CD4-positive, alpha-beta T cell (primary cell): ENCODE measurements around the gene H6PD. TPM values are rescaled to one million over a fixed set of nuclear protein-coding genes. Genes with fewer than 3 reads are reported as not detected.

Experiments used
- ATAC-seq: fragments of 200-7000 bp; cut with Tn5 transposase; one replicate; pipeline ENCODE4 v1.10.0; 2022; ENCODE audit warnings: mild to moderate bottlenecking; ENCODE audit not compliant: poor library complexity
- CTCF ChIA-PET: fragments of 350-600 bp; sonication (Branson Sonifier 250); formaldehyde crosslinking; loops from one replicate; lab custom pipeline; 2021; ENCODE audit warnings: antibody characterized with exemption, inconsistent platforms; lab: Charles Lee
- POLR2A ChIA-PET: fragments of 350-600 bp; sonication (Branson Sonifier 250); formaldehyde crosslinking; loops from one replicate; lab custom pipeline; 2021; ENCODE audit warnings: antibody characterized with exemption, inconsistent platforms; lab: Charles Lee
- DNase-seq, 14 experiments: peaks; one replicate each; pipeline ENCODE4 v3.0.0-alpha.2; 2013 to 2020; ENCODE audit warnings: mixed read lengths in 2 of 14
- H3K27ac ChIP-seq, 2 donors: one replicate each; pipeline versions ENCODE4 v1.5.1 to v1.7.0; 2013; ENCODE audit warnings: low read length in 2 of 2, low read depth in 1 of 2, mild to moderate bottlenecking in 1 of 2
- H3K27me3 ChIP-seq, 2 experiments: 1 replicate in 1 of 2; 2 replicates in 1 of 2; pipeline versions ENCODE4 v1.6.1 to v1.7.0; 2013; ENCODE audit warnings: low read length in 2 of 2, control low read depth in 1 of 2, mild to moderate bottlenecking in 1 of 2, moderate library complexity in 1 of 2; ENCODE audit not compliant: insufficient read depth in 2 of 2, control insufficient read depth in 1 of 2
- H3K36me3 ChIP-seq: one replicate; pipeline ENCODE4 v1.6.1; 2013; ENCODE audit warnings: low read length, control low read depth; ENCODE audit not compliant: insufficient read depth
- H3K4me1 ChIP-seq: one replicate; pipeline ENCODE4 v1.6.1; 2013; ENCODE audit warnings: low read length, control low read depth; ENCODE audit not compliant: insufficient read depth
- H3K4me3 ChIP-seq: one replicate; pipeline ENCODE4 v1.5.1; 2013; ENCODE audit warnings: mild to moderate bottlenecking, low read length, moderate library complexity
- H3K9me3 ChIP-seq, 2 experiments: 1 replicate in 1 of 2; 2 replicates in 1 of 2; pipeline versions ENCODE4 v1.6.1 to v1.7.0; 2013; ENCODE audit warnings: low read length in 2 of 2, mild to moderate bottlenecking in 2 of 2, control low read depth in 1 of 2, moderate library complexity in 1 of 2; ENCODE audit not compliant: control insufficient read depth in 1 of 2, insufficient read depth in 1 of 2
- H3K27ac Mint-ChIP-seq: one replicate; pipeline ENCODE4 v1.8.0; 2020; ENCODE audit warnings: mixed read lengths
- H3K27me3 Mint-ChIP-seq: one replicate; pipeline ENCODE4 v1.8.0; 2021; ENCODE audit warnings: mixed read lengths
- H3K36me3 Mint-ChIP-seq: one replicate; pipeline ENCODE4 v1.8.0; 2021; ENCODE audit warnings: low read depth, mixed read lengths
- H3K4me1 Mint-ChIP-seq: one replicate; pipeline ENCODE4 v1.8.0; 2021; ENCODE audit warnings: low read depth, mixed read lengths
- H3K4me3 Mint-ChIP-seq: one replicate; pipeline ENCODE4 v1.8.0; 2020; ENCODE audit warnings: mild to moderate bottlenecking, mixed read lengths
- H3K9me3 Mint-ChIP-seq: one replicate; pipeline ENCODE4 v1.8.0; 2020; ENCODE audit warnings: mixed read lengths
- intact Hi-C, 2 experiments: fragments of 100-400 bp; cut with DNase I in 1 of 2; cut with micrococcal nuclease in 1 of 2; formaldehyde crosslinking; loops; one replicate each; pipeline versions ENCODE4 v1.15.1 to v1.9.0; 2023 to 2025; cut with DNase I, micrococcal nuclease
- total RNA-seq, 174 experiments: library from RNA in 2 of 174; stranded (reverse) in 2 of 174; gene quantifications; one replicate each; pipeline ENCODE4 v1.2.3 and lab custom pipeline; 2021 to 2026
- TF ChIP-seq, protein P1 (sequence below): fragments of 200-600 bp; IDR thresholded peaks from one replicate; pipeline ENCODE4 v1.8.0; 2022; ENCODE audit warnings: antibody characterized with exemption, mild to moderate bottlenecking

The H6PD gene
- total RNA-seq, 2 experiments from 2014 or later, result 13.6 to 13.9 TPM

DNA sequence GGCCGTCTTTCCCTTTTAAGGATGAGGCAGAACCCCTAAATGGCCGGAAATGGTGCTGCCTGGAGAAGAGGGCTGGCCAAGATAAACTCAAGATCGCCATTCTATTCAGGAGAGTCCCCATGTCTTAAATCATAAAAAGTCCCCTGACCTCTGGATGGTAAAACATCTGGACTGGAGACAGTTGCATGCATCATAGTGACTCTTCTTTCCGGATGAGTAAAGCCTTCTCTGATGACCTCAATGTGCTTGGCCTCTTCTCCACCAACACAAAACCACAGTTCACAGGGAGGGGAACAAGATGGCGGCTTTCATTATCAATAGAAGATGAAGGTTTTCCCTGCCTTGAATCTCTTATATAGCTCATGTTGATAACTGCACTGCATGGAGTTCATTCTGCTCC is 27.5 kb upstream of the H6PD start:
- peaks cover 16% of the 10 kb centered on the region for H3K4me1 Mint-ChIP-seq
- ChIA-PET CTCF (interaction anchor here (1.1 kb wide), 1 partner anchor 11 kb away, joined by 4 read pairs; no protein-coding TSS in a partner anchor), POLR2A (no interaction called here)
- TF ChIP-seq, protein P1, sequence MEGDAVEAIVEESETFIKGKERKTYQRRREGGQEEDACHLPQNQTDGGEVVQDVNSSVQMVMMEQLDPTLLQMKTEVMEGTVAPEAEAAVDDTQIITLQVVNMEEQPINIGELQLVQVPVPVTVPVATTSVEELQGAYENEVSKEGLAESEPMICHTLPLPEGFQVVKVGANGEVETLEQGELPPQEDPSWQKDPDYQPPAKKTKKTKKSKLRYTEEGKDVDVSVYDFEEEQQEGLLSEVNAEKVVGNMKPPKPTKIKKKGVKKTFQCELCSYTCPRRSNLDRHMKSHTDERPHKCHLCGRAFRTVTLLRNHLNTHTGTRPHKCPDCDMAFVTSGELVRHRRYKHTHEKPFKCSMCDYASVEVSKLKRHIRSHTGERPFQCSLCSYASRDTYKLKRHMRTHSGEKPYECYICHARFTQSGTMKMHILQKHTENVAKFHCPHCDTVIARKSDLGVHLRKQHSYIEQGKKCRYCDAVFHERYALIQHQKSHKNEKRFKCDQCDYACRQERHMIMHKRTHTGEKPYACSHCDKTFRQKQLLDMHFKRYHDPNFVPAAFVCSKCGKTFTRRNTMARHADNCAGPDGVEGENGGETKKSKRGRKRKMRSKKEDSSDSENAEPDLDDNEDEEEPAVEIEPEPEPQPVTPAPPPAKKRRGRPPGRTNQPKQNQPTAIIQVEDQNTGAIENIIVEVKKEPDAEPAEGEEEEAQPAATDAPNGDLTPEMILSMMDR, result no peak
- DNase-seq, result no peak
- no peak overlapping the region for H3K27ac Mint-ChIP-seq
- peaks cover 78% of the 10 kb centered on the region for H3K27me3 Mint-ChIP-seq
- no peaks in the 10 kb centered on the region for H3K36me3 Mint-ChIP-seq
- Histone ChIP-seq H3K36me3 (no peaks in the 10 kb centered on the region), H3K4me1 (peaks cover 13% of the 10 kb centered on the region), H3K27ac (no peak overlapping the region), H3K27me3 (peaks cover 38 to 42% of the 10 kb centered on the region in 2 experiments), H3K4me3 (no peak overlapping the region), H3K9me3 (no peaks in the 10 kb centered on the region)
- no peak overlapping the region for H3K4me3 Mint-ChIP-seq
- no peaks in the 10 kb centered on the region for H3K9me3 Mint-ChIP-seq
- intact Hi-C loops, result no loop called here
- ATAC-seq, result no peak

- Histone ChIP-seq H3K4me1 (peaks cover 7% of the 10 kb centered on the region), H3K27me3 (peaks cover 31 to 38% of the 10 kb centered on the region in 2 experiments), H3K27ac (no peak overlapping the region), H3K4me3 (no peak overlapping the region), H3K36me3 (no peaks in the 10 kb centered on the region), H3K9me3 (no peaks in the 10 kb centered on the region)
- POLR2A ChIA-PET, result no interaction called here
- Mint-ChIP-seq H3K4me1 (peaks cover 10% of the 10 kb centered on the region), H3K9me3 (no peaks in the 10 kb centered on the region), H3K36me3 (no peaks in the 10 kb centered on the region), H3K4me3 (no peak overlapping the region), H3K27me3 (peaks cover 72% of the 10 kb centered on the region), H3K27ac (no peak overlapping the region)
- TF ChIP-seq, protein P1, result no peak
- DNase-seq, result no peak
- CTCF ChIA-PET, result no interaction called here
- intact Hi-C loops, result no loop called here
- no peak for ATAC-seq
These were observed 26.9 kb upstream of the H6PD start for GRCh38 chr1:9207715-9208114.

DNA sequence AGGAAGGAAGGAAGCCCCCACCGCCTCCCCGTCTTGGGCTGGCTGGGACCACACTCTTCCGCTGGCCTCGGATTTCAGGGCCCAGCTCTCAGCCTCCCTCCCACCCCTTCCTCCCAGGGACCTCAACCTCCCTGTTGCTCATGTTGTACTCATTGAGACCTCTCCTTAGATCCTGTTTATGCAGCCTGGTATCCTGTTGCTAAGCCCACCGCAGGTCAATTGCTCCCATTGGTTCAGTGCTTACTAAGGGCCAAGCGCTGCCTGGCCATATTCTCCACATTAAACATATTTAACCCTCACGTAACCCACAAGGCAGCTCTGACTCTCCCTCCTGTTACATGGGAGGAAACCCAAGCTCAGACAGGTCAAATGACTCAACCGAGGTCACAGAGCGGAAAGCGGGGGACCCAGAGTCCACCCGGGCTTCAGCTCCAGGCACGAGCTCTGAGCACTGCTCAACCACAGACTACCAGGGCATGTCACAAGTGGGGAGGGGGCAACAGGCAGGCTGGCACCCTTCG is 23.2 kb upstream of the H6PD start:
- Histone ChIP-seq H3K4me3 (no peak overlapping the region), H3K4me1 (no peaks in the 10 kb centered on the region), H3K27me3 (peaks cover 6 to 12% of the 10 kb centered on the region in 2 experiments), H3K27ac (no peak overlapping the region), H3K9me3 (no peaks in the 10 kb centered on the region), H3K36me3 (no peaks in the 10 kb centered on the region)
- intact Hi-C loops, result no loop called here
- ChIA-PET POLR2A (no interaction called here), CTCF (interaction anchor here (1.2 kb wide), 1 partner anchor 23 kb away, joined by 3 read pairs; no protein-coding TSS in a partner anchor)
- Mint-ChIP-seq H3K27ac (no peak overlapping the region), H3K4me3 (no peak overlapping the region), H3K9me3 (no peaks in the 10 kb centered on the region), H3K36me3 (no peaks in the 10 kb centered on the region), H3K27me3 (peaks cover 40% of the 10 kb centered on the region), H3K4me1 (no peaks in the 10 kb centered on the region)
- DNase-seq, result no peak
- ATAC-seq, result no peak
- TF ChIP-seq, protein P1, result no peak
